ENCODE measurements around the gene BTNL3.

The BTNL3 gene

GRCh38 chr5:181047921-181048320 is 59.3 kb downstream of the BTNL3 start:
- DNase-seq = peak; percentile 2

- DNase-seq = peak; percentile 0
Observed at GRCh38 chr5:181050016-181050415, 61.4 kb downstream of the BTNL3 start.

- DNase-seq = no peak
Observed at GRCh38 chr5:181051841-181052671, 63.4 kb downstream of the BTNL3 start.

GRCh38 chr5:181052672-181053487 is 64.2 kb downstream of the BTNL3 start:
- DNase-seq = no peak

- no peak for DNase-seq
Observed at GRCh38 chr5:181053488-181054121, 65.0 kb downstream of the BTNL3 start.

- no peak for DNase-seq
Observed at GRCh38 chr5:181054138-181054537, 65.5 kb downstream of the BTNL3 start.

- DNase-seq = no peak
Observed at GRCh38 chr5:181054871-181055459, 66.3 kb downstream of the BTNL3 start.

All from stimulated activated CD4-positive, alpha-beta T cell treated with anti-CD3 and anti-CD28 coated beads, Interleukin-4, amount 100 ng/mL, for 24 hours (primary cell).